Epithelial cell of esophagus (primary cell): ENCODE measurements around the gene ABCA4.

Experiments
- DNase-seq: peaks from one replicate; pipeline ENCODE4 v3.0.0; 2010; ENCODE audit warnings: low read depth
- H3K4me3 ChIP-seq: 2 replicates; pipeline ENCODE4 v1.5.1; 2011; ENCODE audit warnings: mild to moderate bottlenecking, low read length, control low read depth
- TF ChIP-seq, protein P1 (sequence below): IDR thresholded peaks from 2 replicates; pipeline ENCODE4 v1.5.1; 2011; ENCODE audit warnings: low read depth, mild to moderate bottlenecking, low read length, control low read depth, inconsistent platforms; ENCODE audit not compliant: insufficient read depth; ENCODE audit errors: missing control alignments

Gene ABCA4

DNA sequence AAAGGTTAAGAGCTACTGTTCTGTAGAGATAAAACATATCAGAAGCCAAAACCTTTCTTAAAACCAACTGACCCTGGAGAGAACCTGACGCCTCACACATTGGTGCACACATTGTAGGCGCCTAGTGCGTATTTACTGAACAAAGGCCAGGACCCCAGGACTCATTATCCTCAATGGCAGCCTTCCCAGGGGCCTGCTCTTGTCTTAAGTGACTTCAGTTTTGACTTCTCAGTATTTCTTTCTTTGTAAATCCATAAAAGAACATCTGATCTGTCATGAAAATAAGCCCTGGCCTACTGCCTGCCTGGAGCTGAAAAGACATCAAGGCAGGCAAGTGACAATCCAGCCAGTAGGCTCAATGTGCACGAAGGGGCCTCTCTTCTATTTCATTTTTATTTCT is 27.6 kb downstream of the ABCA4 start:
- no peak overlapping the region for H3K4me3 ChIP-seq
- TF ChIP-seq, protein P1, sequence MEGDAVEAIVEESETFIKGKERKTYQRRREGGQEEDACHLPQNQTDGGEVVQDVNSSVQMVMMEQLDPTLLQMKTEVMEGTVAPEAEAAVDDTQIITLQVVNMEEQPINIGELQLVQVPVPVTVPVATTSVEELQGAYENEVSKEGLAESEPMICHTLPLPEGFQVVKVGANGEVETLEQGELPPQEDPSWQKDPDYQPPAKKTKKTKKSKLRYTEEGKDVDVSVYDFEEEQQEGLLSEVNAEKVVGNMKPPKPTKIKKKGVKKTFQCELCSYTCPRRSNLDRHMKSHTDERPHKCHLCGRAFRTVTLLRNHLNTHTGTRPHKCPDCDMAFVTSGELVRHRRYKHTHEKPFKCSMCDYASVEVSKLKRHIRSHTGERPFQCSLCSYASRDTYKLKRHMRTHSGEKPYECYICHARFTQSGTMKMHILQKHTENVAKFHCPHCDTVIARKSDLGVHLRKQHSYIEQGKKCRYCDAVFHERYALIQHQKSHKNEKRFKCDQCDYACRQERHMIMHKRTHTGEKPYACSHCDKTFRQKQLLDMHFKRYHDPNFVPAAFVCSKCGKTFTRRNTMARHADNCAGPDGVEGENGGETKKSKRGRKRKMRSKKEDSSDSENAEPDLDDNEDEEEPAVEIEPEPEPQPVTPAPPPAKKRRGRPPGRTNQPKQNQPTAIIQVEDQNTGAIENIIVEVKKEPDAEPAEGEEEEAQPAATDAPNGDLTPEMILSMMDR: no peak
- no peak for DNase-seq

DNA sequence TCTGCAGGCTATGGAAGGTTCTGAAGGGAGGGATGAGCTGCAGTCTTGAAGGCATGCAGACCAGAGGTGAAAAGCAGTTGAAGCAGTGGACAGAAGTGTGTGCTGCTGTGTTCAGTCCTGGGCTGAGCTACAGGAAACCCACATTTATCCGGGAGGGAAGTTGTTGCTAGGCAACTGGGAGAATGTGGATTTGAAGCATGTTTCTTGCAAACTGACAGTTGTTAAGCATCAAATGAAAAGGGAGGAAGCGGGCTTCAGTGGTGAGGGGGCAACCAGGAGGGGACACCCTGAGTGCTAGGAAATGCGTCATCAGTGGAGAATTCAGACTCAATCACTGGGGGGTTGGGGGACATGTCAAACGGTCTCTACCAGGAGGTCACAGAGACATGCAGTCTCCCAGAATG is 28.7 kb downstream of the ABCA4 start:
- DNase-seq: no peak
- TF ChIP-seq, protein P1: no peak
- no peak overlapping the region for H3K4me3 ChIP-seq

DNA sequence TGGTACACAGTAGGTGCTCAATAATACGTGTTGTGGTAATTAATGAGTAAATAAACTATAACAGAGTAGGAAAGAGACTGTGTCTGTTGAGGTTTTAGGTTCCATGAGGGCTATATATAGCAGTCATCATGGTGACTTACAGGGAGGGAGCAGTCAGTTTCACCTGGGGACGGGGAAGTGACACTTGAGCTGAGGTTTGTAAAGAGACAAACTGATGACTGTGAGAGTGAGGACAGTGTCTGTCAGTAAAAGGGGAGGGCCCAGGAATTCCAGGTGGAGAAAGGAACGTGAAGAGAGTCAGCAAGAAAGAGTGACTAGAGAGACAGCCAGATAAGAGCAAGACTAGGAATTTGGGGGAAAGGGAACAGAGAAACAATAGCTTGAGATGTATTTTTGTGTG is 30.2 kb downstream of the ABCA4 start:
- TF ChIP-seq, protein P1: no peak
- peak; percentile 29 for DNase-seq

DNA sequence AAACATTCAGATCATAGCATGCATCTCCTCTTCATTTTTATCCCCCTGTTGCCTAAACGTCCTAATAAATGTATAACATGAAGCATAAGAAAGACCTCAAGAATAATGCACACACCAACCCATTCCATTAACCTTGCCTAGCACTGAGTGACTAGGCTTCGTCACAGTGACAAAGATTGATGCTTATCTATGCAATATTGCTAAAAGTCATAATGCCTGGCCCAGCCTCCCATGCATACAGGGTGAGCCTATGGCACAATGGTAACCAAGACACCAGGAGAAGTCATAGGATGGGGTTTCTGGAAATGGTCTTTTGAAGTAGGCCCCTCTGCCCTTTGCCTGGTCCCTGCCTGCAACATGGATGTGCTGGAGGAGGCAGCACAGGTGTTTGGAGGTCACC is 33.8 kb downstream of the ABCA4 start:
- no peak overlapping the region for H3K4me3 ChIP-seq
- TF ChIP-seq, protein P1: no peak
- DNase-seq: no peak

More for the DNA sequence above, 30.2 kb downstream of the ABCA4 start:
- H3K4me3 ChIP-seq: no peak overlapping the region

DNA sequence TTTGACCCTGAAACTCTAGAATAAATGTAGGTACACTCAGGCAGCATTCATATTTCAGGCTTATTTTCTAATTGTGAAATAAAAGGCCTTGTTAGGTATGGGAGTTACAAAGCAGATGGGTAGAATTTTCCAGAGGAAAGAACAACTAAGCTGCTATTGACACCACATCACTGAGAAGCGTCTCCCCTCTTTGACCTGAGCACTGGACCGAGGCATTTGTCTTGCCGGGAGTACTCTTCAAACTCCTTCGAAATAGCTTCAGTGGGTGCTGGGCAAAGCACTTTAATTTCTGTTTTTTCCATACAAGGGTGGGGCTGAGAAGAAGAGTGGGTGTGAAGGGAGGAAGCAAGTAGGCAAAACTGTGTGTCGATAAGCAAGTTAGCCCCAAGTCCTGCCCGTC is 36.4 kb downstream of the ABCA4 start:
- DNase-seq: no peak
- no peak overlapping the region for H3K4me3 ChIP-seq
- TF ChIP-seq, protein P1: no peak

DNA sequence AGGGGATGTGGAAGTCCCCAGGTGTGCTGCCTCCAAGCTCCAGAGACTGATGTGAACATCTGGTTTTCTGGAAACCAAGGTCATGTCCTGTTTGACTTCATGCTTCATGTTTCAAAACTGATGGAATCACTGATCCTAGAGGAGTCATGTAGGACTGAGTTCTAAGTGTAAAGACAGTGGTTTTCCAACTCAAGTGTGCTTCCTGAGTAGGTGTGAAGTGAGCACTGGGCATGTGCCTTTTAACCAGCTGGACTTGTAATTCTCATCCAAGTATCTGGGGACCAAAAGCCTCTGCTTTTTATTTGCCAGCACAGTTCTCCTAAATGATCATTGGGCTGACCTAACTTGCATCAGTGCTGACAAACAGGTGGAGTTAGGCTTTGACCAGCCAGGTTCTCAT is 36.9 kb downstream of the ABCA4 start:
- no peak overlapping the region for H3K4me3 ChIP-seq
- TF ChIP-seq, protein P1: no peak
- no peak for DNase-seq

DNA sequence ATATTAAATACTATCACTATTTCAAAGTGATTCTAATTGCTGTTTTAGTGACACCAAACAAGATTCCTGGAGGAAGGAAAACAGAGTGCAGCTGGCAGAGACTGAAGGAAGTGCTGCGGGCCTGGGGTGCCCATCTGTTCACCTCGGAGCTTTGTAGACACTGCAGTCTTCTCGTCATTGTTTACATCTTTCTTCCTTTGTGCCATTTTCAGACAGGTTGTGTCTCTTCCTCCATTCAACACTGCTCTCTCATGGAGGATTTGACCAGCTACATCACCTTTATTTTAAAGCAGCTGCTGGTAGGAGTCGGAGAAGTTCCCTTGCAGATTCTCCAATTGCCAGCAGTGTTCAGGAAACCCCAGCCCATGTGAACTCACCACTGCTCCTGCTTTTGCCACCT is 37.3 kb downstream of the ABCA4 start:
- H3K4me3 ChIP-seq: no peak overlapping the region
- no peak for DNase-seq
- TF ChIP-seq, protein P1: no peak
